ENCODE measurements around the gene YWHAQ. TPM values are rescaled to one million over a fixed set of nuclear protein-coding genes. Genes with fewer than 3 reads are reported as not detected.
"Not testable (repeated sequence)": the region's sequence is repeated elsewhere in the genome, so short reads cannot be mapped to it uniquely, and the experiment has no call there.

The YWHAQ gene
- total RNA-seq, 3 donors from 2014 or later, result 204 to 256 (median 251) TPM

- intact Hi-C loops (cut with DNase I, micrococcal nuclease), result no loop called here
- no peaks in the 10 kb centered on the region for H3K4me1 ChIP-seq (ENCODE audit: low read depth)
- no peak overlapping the region for H3K4me3 ChIP-seq
- DNase-seq (no peak), ATAC-seq (peak; percentile 62)
- H3K36me3 ChIP-seq (ENCODE audit: low read depth), result no peaks in the 10 kb centered on the region
- no peaks in the 10 kb centered on the region for H3K9me3 ChIP-seq
- TF ChIP-seq CTCF (IDR thresholded peaks at IDR 0.05), result no peak
Measured at GRCh38 chr2:9618410-9618809, 12.4 kb downstream of the YWHAQ start.

- Histone ChIP-seq H3K4me1 (ENCODE audit: low read depth) (no peaks in the 10 kb centered on the region), H3K4me3 (no peak overlapping the region), H3K36me3 (ENCODE audit: low read depth) (no peaks in the 10 kb centered on the region), H3K9me3 (no peaks in the 10 kb centered on the region)
- intact Hi-C loops (cut with DNase I, micrococcal nuclease), result no loop called here
- no peak for TF ChIP-seq CTCF (IDR thresholded peaks at IDR 0.05)
- ATAC-seq (no peak), DNase-seq (no peak)
Measured at GRCh38 chr2:9617749-9618148, 13.0 kb downstream of the YWHAQ start.

GRCh38 chr2:9617296-9617695 is 13.5 kb downstream of the YWHAQ start:
- no peak overlapping the region for H3K4me3 ChIP-seq
- intact Hi-C loops (cut with DNase I, micrococcal nuclease), result no loop called here
- no peaks in the 10 kb centered on the region for H3K36me3 ChIP-seq (ENCODE audit: low read depth)
- no peak for DNase-seq
- no peak for ATAC-seq
- no peaks in the 10 kb centered on the region for H3K4me1 ChIP-seq (ENCODE audit: low read depth)
- no peak for TF ChIP-seq CTCF (IDR thresholded peaks at IDR 0.05)
- H3K9me3 ChIP-seq, result no peaks in the 10 kb centered on the region

- no peak overlapping the region for H3K4me3 ChIP-seq
- no peaks in the 10 kb centered on the region for H3K4me1 ChIP-seq (ENCODE audit: low read depth)
- no peak for ATAC-seq
- H3K36me3 ChIP-seq (ENCODE audit: low read depth), result no peaks in the 10 kb centered on the region
- intact Hi-C loops (cut with DNase I, micrococcal nuclease), result no loop called here
- no peaks in the 10 kb centered on the region for H3K9me3 ChIP-seq
- DNase-seq, result no peak
- TF ChIP-seq CTCF (IDR thresholded peaks at IDR 0.05), result no peak
Measured at GRCh38 chr2:9614562-9614961, 16.2 kb downstream of the YWHAQ start.

- H3K36me3 ChIP-seq (ENCODE audit: low read depth), result no peaks in the 10 kb centered on the region
- peaks cover 5% of the 10 kb centered on the region for H3K4me1 ChIP-seq (ENCODE audit: low read depth)
- no peaks in the 10 kb centered on the region for H3K9me3 ChIP-seq
- intact Hi-C loops (cut with DNase I, micrococcal nuclease), result no loop called here
- no peak overlapping the region for H3K4me3 ChIP-seq
- TF ChIP-seq CTCF (IDR thresholded peaks at IDR 0.05), result no peak
- DNase-seq (no peak), ATAC-seq (no peak)
Measured at GRCh38 chr2:9613291-9613690, 17.5 kb downstream of the YWHAQ start.

- H3K4me3 ChIP-seq; DNase-seq; H3K36me3 ChIP-seq (ENCODE audit: low read depth); ATAC-seq; intact Hi-C loops (cut with DNase I, micrococcal nuclease); H3K4me1 ChIP-seq (ENCODE audit: low read depth); H3K9me3 ChIP-seq: not testable (repeated sequence)
Measured at GRCh38 chr2:9611549-9611912, 19.3 kb downstream of the YWHAQ start.
